H1 (cell line): Measurements from ENCODE around the gene APOL3. TPM values are rescaled to one million over a fixed set of nuclear protein-coding genes. Genes with fewer than 3 reads are reported as not detected.

Experiments
- CTCF ChIA-PET: fragments of 300-600 bp; sonication (Branson Sonifier 250); formaldehyde crosslinking; loops from one replicate; lab custom pipeline; 2021; ENCODE audit not compliant: partially characterized antibody; lab: Charles Lee
- POLR2A ChIA-PET: fragments of 300-600 bp; sonication (Branson Sonifier 250); formaldehyde crosslinking; loops from one replicate; lab custom pipeline; 2021; ENCODE audit warnings: inconsistent platforms; ENCODE audit not compliant: partially characterized antibody; lab: Charles Lee
- DNase-seq, 2 experiments: peaks; one replicate each; pipeline versions ENCODE4 v3.0.0 to v3.0.0-alpha.2; 2010 to 2022; ENCODE audit warnings: low spot score in 2 of 2, low read depth in 1 of 2, mixed read lengths in 1 of 2
- FAIRE-seq: peaks from 2 replicates; lab custom pipeline; 2011; peaks lifted over from hg19 to GRCh38; lab: Jason Lieb, UNC
- H2AFZ ChIP-seq: 2 replicates; pipeline ENCODE4 v1.8.1; 2012; ENCODE audit warnings: low read length, inconsistent platforms
- H2AK5ac ChIP-seq: 2 replicates; pipeline ENCODE4 v1.6.1; 2013; ENCODE audit warnings: low read depth, low read length
- H2BK120ac ChIP-seq: replicated peaks from 2 replicates; pipeline ENCODE3; 2013; ENCODE audit warnings: low read depth, low read length, inconsistent platforms
- H2BK12ac ChIP-seq: 2 replicates; pipeline ENCODE4 v1.6.1; 2013; ENCODE audit warnings: low read depth, low read length
- H2BK15ac ChIP-seq: 2 replicates; pipeline ENCODE4 v1.6.1; 2013; ENCODE audit warnings: low read length
- H2BK20ac ChIP-seq: 2 replicates; pipeline ENCODE4 v1.6.1; 2013; ENCODE audit warnings: low read length
- H2BK5ac ChIP-seq: 2 replicates; pipeline ENCODE4 v1.6.1; 2013; ENCODE audit warnings: low read depth, low read length
- H3K14ac ChIP-seq: 2 replicates; pipeline ENCODE4 v1.6.1; 2013; ENCODE audit warnings: inconsistent platforms; ENCODE audit not compliant: insufficient read length
- H3K18ac ChIP-seq: 2 replicates; pipeline ENCODE4 v1.6.1; 2013; ENCODE audit warnings: low read length; ENCODE audit errors: extremely low read depth
- H3K23ac ChIP-seq: 2 replicates; pipeline ENCODE4 v1.6.1; 2013; ENCODE audit warnings: inconsistent platforms; ENCODE audit not compliant: insufficient read length
- H3K23me2 ChIP-seq: 2 replicates; pipeline ENCODE4 v1.6.1; 2013; ENCODE audit warnings: low read depth, low read length
- H3K27ac ChIP-seq: 2 replicates; pipeline ENCODE4 v1.6.1; 2011; ENCODE audit warnings: low read depth, low read length, inconsistent platforms
- H3K27me3 ChIP-seq, 4 experiments: replicated peaks in 1 of 4; 1 replicate in 1 of 4; 2 replicates in 3 of 4; pipeline versions ENCODE4 v1.6.1 to v1.8.1; 2011 to 2013; ENCODE audit warnings: low read length in 3 of 4, mild to moderate bottlenecking in 3 of 4, inconsistent platforms in 2 of 4, mixed read lengths in 2 of 4, moderate library complexity in 1 of 4; ENCODE audit not compliant: control insufficient read depth in 3 of 4, insufficient read depth in 3 of 4; ENCODE audit errors: extremely low read depth in 1 of 4
- H3K36me3 ChIP-seq, 4 experiments: 2 replicates each; pipeline versions ENCODE4 v1.6.1 to v1.8.1; 2011 to 2013; ENCODE audit warnings: mild to moderate bottlenecking in 4 of 4, low read length in 3 of 4, moderate library complexity in 2 of 4, control low read depth in 1 of 4, inconsistent platforms in 1 of 4; ENCODE audit not compliant: insufficient read depth in 4 of 4, control insufficient read depth in 2 of 4
- H3K4ac ChIP-seq: replicated peaks from 2 replicates; pipeline ENCODE3; 2013; ENCODE audit warnings: low read length, low read depth, mixed read lengths, inconsistent platforms; ENCODE audit not compliant: insufficient read length
- H3K4me1 ChIP-seq, 4 experiments: replicated peaks in 1 of 4; 1 replicate in 1 of 4; 2 replicates in 3 of 4; pipeline versions ENCODE4 v1.6.1 to v1.8.1; 2011 to 2013; ENCODE audit warnings: low read length in 3 of 4, inconsistent platforms in 2 of 4, mixed read lengths in 1 of 4; ENCODE audit not compliant: insufficient read depth in 4 of 4, control insufficient read depth in 3 of 4
- H3K4me2 ChIP-seq, 2 experiments: 2 replicates each; pipeline versions ENCODE4 v1.6.1 to v1.8.1; 2011 to 2013; ENCODE audit warnings: low read depth in 2 of 2, low read length in 2 of 2, control low read depth in 1 of 2, inconsistent platforms in 1 of 2, mild to moderate bottlenecking in 1 of 2; ENCODE audit not compliant: insufficient read depth in 1 of 2
- H3K4me3 ChIP-seq, 4 experiments: fragments of 200-600, 300-600 bp in 1 of 4; sonication (generic), shearing (Covaris generic), sonication (Bioruptor Twin) in 1 of 4; 2 replicates each; pipeline versions ENCODE4 v1.5.1 to v1.8.1; 2011 to 2016; ENCODE audit warnings: low read length in 4 of 4, low read depth in 3 of 4, control low read depth in 2 of 4, inconsistent platforms in 2 of 4, mild to moderate bottlenecking in 2 of 4, mixed read lengths in 1 of 4, moderate library complexity in 1 of 4; ENCODE audit not compliant: insufficient read depth in 2 of 4; ENCODE audit errors: extremely low read depth in 1 of 4
- H3K56ac ChIP-seq: replicated peaks from 2 replicates; pipeline ENCODE3; 2013; ENCODE audit warnings: low read depth, mild to moderate bottlenecking, mixed read lengths, low read length, inconsistent platforms; ENCODE audit not compliant: insufficient read length
- H3K79me1 ChIP-seq: 2 replicates; pipeline ENCODE4 v1.6.1; 2013; ENCODE audit warnings: low read depth, low read length, control low read depth
- H3K79me2 ChIP-seq, 2 experiments: 2 replicates each; pipeline versions ENCODE4 v1.6.1 to v1.8.1; 2012 to 2013; ENCODE audit warnings: low read length in 2 of 2, mild to moderate bottlenecking in 2 of 2, inconsistent platforms in 1 of 2; ENCODE audit not compliant: insufficient read depth in 2 of 2, control insufficient read depth in 1 of 2
- H3K9ac ChIP-seq, 4 experiments: replicated peaks in 1 of 4; 1 replicate in 1 of 4; 2 replicates in 3 of 4; pipeline versions ENCODE4 v1.6.1 to v1.8.1; 2011 to 2013; ENCODE audit warnings: low read depth in 3 of 4, low read length in 3 of 4, control low read depth in 2 of 4, mild to moderate bottlenecking in 2 of 4, moderate library complexity in 2 of 4, inconsistent platforms in 1 of 4; ENCODE audit errors: extremely low read depth in 1 of 4
- H3K9me3 ChIP-seq, 2 experiments: 2 replicates each; pipeline versions ENCODE4 v1.6.1 to v1.8.1; 2012 to 2013; ENCODE audit warnings: mild to moderate bottlenecking in 2 of 2, moderate library complexity in 2 of 2, control low read depth in 1 of 2, inconsistent platforms in 1 of 2, low read depth in 1 of 2, low read length in 1 of 2, mixed read lengths in 1 of 2; ENCODE audit not compliant: insufficient read depth in 2 of 2
- H4K20me1 ChIP-seq, 2 experiments: replicated peaks in 1 of 2; 2 replicates each; pipeline versions ENCODE3 to v1.8.1; 2011 to 2013; ENCODE audit warnings: inconsistent platforms in 2 of 2, low read length in 2 of 2, mild to moderate bottlenecking in 1 of 2; ENCODE audit not compliant: insufficient read depth in 2 of 2, control insufficient read depth in 1 of 2
- H4K5ac ChIP-seq: 2 replicates; pipeline ENCODE4 v1.6.1; 2013; ENCODE audit warnings: low read length, low read depth, mixed read lengths, inconsistent platforms; ENCODE audit not compliant: insufficient read length
- H4K8ac ChIP-seq: 2 replicates; pipeline ENCODE4 v1.8.0; 2013; ENCODE audit warnings: mild to moderate bottlenecking, moderate library complexity, low read length, inconsistent platforms; ENCODE audit not compliant: insufficient read depth; ENCODE audit errors: extremely low read depth
- H4K91ac ChIP-seq: replicated peaks from 2 replicates; pipeline ENCODE3; 2013; ENCODE audit warnings: low read length, mixed read lengths, inconsistent platforms; ENCODE audit not compliant: insufficient read length
- BCL11A ChIP-seq, 2 experiments: IDR thresholded peaks; one replicate each; pipeline ENCODE4 v1.6.1; 2011; ENCODE audit warnings: low read depth in 2 of 2, low read length in 2 of 2, mild to moderate bottlenecking in 2 of 2
- CHD1 ChIP-seq: IDR thresholded peaks from 2 replicates; pipeline ENCODE4 v1.6.1; 2012; ENCODE audit warnings: low read depth, low read length, improper control_type of control experiment
- CHD2 ChIP-seq: IDR thresholded peaks from 2 replicates; pipeline ENCODE4 v1.6.1; 2012; ENCODE audit warnings: low read length, improper control_type of control experiment
- GABPA ChIP-seq: IDR thresholded peaks from 2 replicates; pipeline ENCODE4 v1.6.1; 2011; ENCODE audit warnings: mild to moderate bottlenecking, low read length, moderate library complexity, borderline replicate concordance; ENCODE audit not compliant: insufficient read depth
- HDAC6 ChIP-seq: IDR thresholded peaks from one replicate; pipeline ENCODE4 v1.7.1; 2012; ENCODE audit warnings: low read depth, mild to moderate bottlenecking, inconsistent platforms, low read length, moderate library complexity
- MAX ChIP-seq: IDR thresholded peaks from 2 replicates; pipeline ENCODE4 v1.6.1; 2012; ENCODE audit warnings: inconsistent platforms
- RFX5 ChIP-seq: IDR thresholded peaks from 2 replicates; pipeline ENCODE4 v1.6.1; 2011; ENCODE audit warnings: low read depth, low read length, improper control_type of control experiment, borderline replicate concordance
- SAP30 ChIP-seq: fragments of 300-600 bp; sonication (generic); IDR thresholded peaks from 2 replicates; pipeline ENCODE4 v1.7.1; 2012; ENCODE audit warnings: low read length, moderate library complexity, mild to moderate bottlenecking, inconsistent platforms; ENCODE audit not compliant: insufficient read depth, insufficient replicate concordance
- TBP ChIP-seq: IDR thresholded peaks from 2 replicates; pipeline ENCODE4 v1.6.1; 2011; ENCODE audit warnings: low read depth, low read length, improper control_type of control experiment
- YY1 ChIP-seq: IDR thresholded peaks from 2 replicates; pipeline ENCODE4 v1.6.1; 2011; ENCODE audit warnings: low read depth, mild to moderate bottlenecking, low read length
- WGBS, 2 experiments: shearing (Covaris generic) in 1 of 2; methylation state at CpG; one replicate each; pipeline versions ENCODE4 v1.1.6 to v1.1.7; 2013 to 2015; ENCODE audit warnings: low lambda C conversion rate in 2 of 2, mixed read lengths in 2 of 2, inconsistent platforms in 1 of 2, low coverage in 1 of 2, missing lambda C conversion rate in 1 of 2; ENCODE audit not compliant: insufficient replicate concordance in 2 of 2, insufficient coverage in 1 of 2, insufficient read length in 1 of 2; ENCODE audit errors: extremely low coverage in 1 of 2, missing lambda C conversion rate in 1 of 2; 5-methylcytosine and 5-hydroxymethylcytosine counted together
- polyA plus RNA-seq, 7 experiments: library from polyadenylated mRNA; depleted of rRNA in 3 of 7; stranded (reverse) in 5 of 7; unstranded in 2 of 7; fragments of >200 nt in 5 of 7; fragments of 200-250 nt in 2 of 7; gene quantifications; 1 replicate in 5 of 7; 2 replicates in 1 of 7; 4 replicates in 1 of 7; pipeline versions ENCODE4 v1.2.1 to v1.2.3, GENCODE V29; 2011 to 2013; ENCODE audit warnings: missing spikeins in 2 of 7, mixed read lengths in 2 of 7
- total RNA-seq: library from RNA; stranded (reverse); fragmentation: NEBNext Ultra II Directional; extraction: Animal tissue kit (Norgen Biotek cat#: 25700); gene quantifications from 2 replicates; pipeline ENCODE4 v1.2.1, GENCODE V29; 2021

The APOL3 gene
- total and polyA plus RNA-seq, 2 of the 8 experiments (the other 6 are each of a cell fraction or from before 2014, with no cell fraction given): 0.12 TPM; not detected in 1

- no peak overlapping the region for H3K27ac ChIP-seq
- WGBS, 2 experiments: 60% methylated on average over 15 of the region's 15 CpGs; no CpG with 5 or more reads in 1 of the 2 experiments
- ChIA-PET CTCF (interaction anchor here (0.7 to 3.3 kb wide), 4 partner anchors 12 to 91 kb away, joined by 3 to 23 read pairs (median 4); no protein-coding TSS in a partner anchor), POLR2A (interaction anchor here (0.6 kb wide), 1 partner anchor 13 kb away, joined by 3 read pairs; no protein-coding TSS in a partner anchor)
- H3K23me2 ChIP-seq: 0 out of 2 replicates have a peak, but pooled peaks cover 3% of the 10 kb centered on the region
- H4K91ac ChIP-seq: peak overlapping the region; percentile 92
- H2BK15ac ChIP-seq: peak overlapping the region; percentile 61
- H3K9ac ChIP-seq: no peak overlapping the region
- no peak for DNase-seq
- H3K4me2 ChIP-seq: peak overlapping the region; percentile 2 to 10; a peak in 2 of 4 replicates
- FAIRE-seq: no peak
- no peaks in the 10 kb centered on the region for H4K20me1 ChIP-seq
- H2AFZ ChIP-seq: peak overlapping the region; percentile 91
- no peaks in the 10 kb centered on the region for H3K36me3 ChIP-seq
- H2BK20ac ChIP-seq: peak overlapping the region; percentile 80; the same call in 1 of the 2 replicates
- H3K4me3 ChIP-seq: no peak overlapping the region; a peak in 1 of 8 replicates
- no peak overlapping the region for H3K23ac ChIP-seq
- no peak overlapping the region for H4K5ac ChIP-seq
- no peak overlapping the region for H3K56ac ChIP-seq
- no peak overlapping the region for H3K4ac ChIP-seq
- peak overlapping the region; percentile 36 for H3K18ac ChIP-seq
- no peaks in the 10 kb centered on the region for H3K27me3 ChIP-seq
- 0 out of 2 replicates have a peak overlapping the region, but pooled peaks have one; percentile 15 for H2AK5ac ChIP-seq
- H3K79me1 ChIP-seq: no peaks in the 10 kb centered on the region
- no peak overlapping the region for H2BK120ac ChIP-seq
- peaks cover 0 to 7% of the 10 kb centered on the region in 2 experiments; a peak in 1 of 4 replicates for H3K9me3 ChIP-seq
- peak overlapping the region; percentile 45 for H4K8ac ChIP-seq
- H3K4me1 ChIP-seq: peaks cover 0 to 10% (median 8%) of the 10 kb centered on the region in 4 experiments; a peak in 6 of 7 replicates
- H3K14ac ChIP-seq: no peak overlapping the region
- H3K79me2 ChIP-seq: no peaks in the 10 kb centered on the region
- peak overlapping the region; percentile 44; the same call in 1 of the 2 replicates for H2BK12ac ChIP-seq
- H2BK5ac ChIP-seq: peak overlapping the region; percentile 48; the same call in 1 of the 2 replicates
- TF ChIP-seq CHD1 (no peak), BCL11A (IDR thresholded peaks at IDR 0.05; ENCODE audit: low read depth in 2 of 2, low read length in 2 of 2) (no peak), YY1 (peak; percentile 34; the same call in 1 of the 2 replicates), MAX (peak; percentile 41; the same call in 1 of the 2 replicates), CHD2 (no peak; the same call in 1 of the 2 replicates), SAP30 (no peak), GABPA (no peak), TBP (no peak), RFX5 (no peak), HDAC6 (no peak)
Measured at GRCh38 chr22:36156515-36157419, 3.8 kb downstream of the APOL3 start.
